ENCODE measurements around the gene MTARC2. TPM values are rescaled to one million over a fixed set of nuclear protein-coding genes. Genes with fewer than 3 reads are reported as not detected.

Gene MTARC2
- total and polyA plus RNA-seq, 9 donors = 12.8 to 80.2 (median 23.6) TPM

DNA sequence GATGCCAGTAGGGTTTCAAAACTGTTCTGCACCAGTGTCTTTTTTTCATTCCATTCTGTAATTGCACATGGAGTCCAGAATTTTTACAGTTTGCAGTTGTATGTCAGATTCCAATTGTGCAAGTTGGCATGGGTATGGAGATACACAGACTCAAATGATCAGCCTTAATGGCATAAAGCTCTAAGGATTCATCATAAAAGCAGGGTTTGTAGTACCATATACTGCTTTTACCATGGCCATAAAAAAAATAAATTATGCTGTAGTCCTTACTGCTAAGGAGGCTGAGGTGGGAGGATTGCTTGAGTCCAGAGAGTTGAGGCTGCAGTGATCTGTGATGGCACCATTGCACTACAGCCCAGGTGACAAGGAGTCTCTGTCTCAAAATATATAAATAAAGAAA, 48.9 kb downstream of the MTARC2 start:
- no peak for DNase-seq
- Histone ChIP-seq H3K4me1 (ENCODE audit: insufficient read depth) (no peaks in the 10 kb centered on the region), H3K27me3 (no peaks in the 10 kb centered on the region), H3K9me3 (no peaks in the 10 kb centered on the region), H3K4me3 (no peak overlapping the region), H3K36me3 (no peaks in the 10 kb centered on the region), H3K27ac (no peak overlapping the region)
- no peak for TF ChIP-seq EP300 (IDR thresholded peaks at IDR 0.05)
- intact Hi-C loops (cut with DNase I) = no loop called here

DNA sequence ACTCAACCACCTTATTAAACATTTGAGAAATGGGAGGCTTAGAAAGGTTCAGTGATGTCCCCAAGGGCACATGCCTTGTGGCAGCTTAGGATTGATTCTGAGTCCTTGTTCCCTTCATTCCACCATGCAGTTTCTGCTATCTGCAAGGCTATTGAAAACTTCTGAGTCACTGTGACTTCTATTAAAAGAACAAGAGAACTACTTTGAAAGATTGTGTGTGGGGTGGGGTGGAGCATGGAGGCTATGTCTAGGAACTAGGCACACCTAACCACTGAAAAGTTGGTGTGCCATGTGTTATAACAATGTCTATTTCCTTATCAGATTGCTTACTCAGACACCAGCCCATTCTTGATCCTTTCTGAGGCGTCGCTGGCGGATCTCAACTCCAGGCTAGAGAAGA, 49.4 kb downstream of the MTARC2 start:
- intact Hi-C loops (cut with DNase I) = no loop called here
- WGBS, 3 donors = 91 to 96% (median 94%) methylated on average over 3 of the region's 3 CpGs
- Histone ChIP-seq H3K27ac (no peak overlapping the region), H3K27me3 (no peaks in the 10 kb centered on the region), H3K9me3 (no peaks in the 10 kb centered on the region), H3K36me3 (no peaks in the 10 kb centered on the region), H3K4me1 (ENCODE audit: insufficient read depth) (no peaks in the 10 kb centered on the region), H3K4me3 (no peak overlapping the region)
- TF ChIP-seq EP300 (IDR thresholded peaks at IDR 0.05) (no peak), CTCF (IDR thresholded peaks at IDR 0.05) (no peak), POLR2A (IDR thresholded peaks at IDR 0.05) (no peak)
- DNase-seq = no peak

GRCh38 chr1:220798338-220798737, 50.2 kb downstream of the MTARC2 start:
- H3K4me1 ChIP-seq (ENCODE audit: insufficient read depth) = no peaks in the 10 kb centered on the region
- TF ChIP-seq POLR2A (IDR thresholded peaks at IDR 0.05) = no peak
- TF ChIP-seq CTCF (IDR thresholded peaks at IDR 0.05) = no peak
- no peak for TF ChIP-seq EP300 (IDR thresholded peaks at IDR 0.05)
- DNase-seq = no peak
- intact Hi-C loops (cut with DNase I) = no loop called here
- H3K36me3 ChIP-seq = no peaks in the 10 kb centered on the region
- no peak overlapping the region for H3K27ac ChIP-seq
- 93 to 96% (median 93%) methylated on average over 2 of the region's 2 CpGs for WGBS, 3 donors
- H3K9me3 ChIP-seq = no peaks in the 10 kb centered on the region
- no peaks in the 10 kb centered on the region for H3K27me3 ChIP-seq
- no peak overlapping the region for H3K4me3 ChIP-seq

DNA sequence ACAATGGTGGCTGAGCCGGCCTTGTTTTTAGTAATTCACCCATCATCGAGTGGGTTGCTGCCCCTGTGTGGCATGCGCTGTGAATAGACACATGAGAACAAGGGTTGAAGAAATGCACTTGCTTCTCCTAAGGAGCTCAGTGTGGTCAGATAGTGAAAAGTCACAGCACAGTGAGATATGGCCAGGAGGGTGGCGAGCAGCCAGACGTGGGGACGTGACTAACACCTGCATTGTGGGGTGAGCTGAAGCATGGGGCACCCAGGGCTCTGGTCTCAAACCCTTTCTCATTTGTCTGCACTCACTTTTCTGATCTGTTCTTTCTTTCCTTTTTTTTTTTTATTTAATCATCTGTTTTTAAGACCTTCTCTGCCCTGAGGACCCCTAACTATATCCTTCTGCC, 52.1 kb downstream of the MTARC2 start:
- Histone ChIP-seq H3K9me3 (no peaks in the 10 kb centered on the region), H3K27ac (no peak overlapping the region), H3K36me3 (no peaks in the 10 kb centered on the region), H3K27me3 (no peaks in the 10 kb centered on the region), H3K4me1 (ENCODE audit: insufficient read depth) (no peaks in the 10 kb centered on the region), H3K4me3 (no peak overlapping the region)
- no peak for TF ChIP-seq POLR2A (IDR thresholded peaks at IDR 0.05)
- TF ChIP-seq EP300 (IDR thresholded peaks at IDR 0.05) = no peak
- TF ChIP-seq CTCF (IDR thresholded peaks at IDR 0.05) = no peak
- intact Hi-C loops (cut with DNase I) = loop anchor here in 1 of 4 donors (10.0 kb wide), 1 partner anchor 635 kb away; no protein-coding TSS in a partner anchor
- DNase-seq = no peak
- 89 to 92% (median 90%) methylated on average over 6 of the region's 6 CpGs for WGBS, 3 donors

DNA sequence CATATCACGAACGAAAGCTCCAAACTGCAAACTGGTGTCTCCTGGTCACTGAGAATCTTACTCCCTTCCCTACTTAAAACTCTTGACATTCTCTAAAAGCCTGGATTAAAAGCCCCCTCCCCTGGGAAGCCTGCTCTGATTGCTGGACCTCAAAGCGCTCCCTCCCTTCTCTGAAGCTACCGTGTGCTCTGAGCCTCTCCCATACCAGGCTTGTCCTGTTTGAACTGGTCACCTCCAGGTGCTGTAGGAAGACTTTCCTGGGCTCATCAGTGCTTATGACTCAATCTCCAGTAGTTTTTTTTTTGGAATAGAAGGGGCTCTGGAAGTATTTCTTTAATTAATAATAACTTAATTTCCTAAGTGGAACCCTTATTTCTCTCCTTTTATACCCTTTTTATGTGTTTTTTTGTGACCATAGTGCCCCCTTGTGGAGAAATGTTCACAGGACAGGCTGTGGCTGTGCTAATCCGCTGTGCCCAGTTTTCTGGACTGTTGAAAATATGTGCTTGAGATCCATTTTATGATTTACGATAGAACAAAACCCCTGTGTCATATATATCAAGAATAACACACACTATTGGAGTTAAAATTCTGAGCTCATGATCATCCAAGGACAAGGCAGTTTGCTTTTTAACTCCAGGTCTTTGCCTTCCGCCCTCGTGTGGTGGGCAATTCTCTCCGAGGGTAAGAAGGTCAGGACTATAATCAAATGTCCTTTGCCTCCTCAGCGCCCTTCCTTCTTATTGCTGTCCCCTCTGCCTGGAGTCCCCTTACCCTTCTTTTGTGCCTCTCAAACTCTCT, 55.5 kb downstream of the MTARC2 start:
- Histone ChIP-seq H3K9me3 (no peaks in the 10 kb centered on the region), H3K36me3 (no peaks in the 10 kb centered on the region), H3K4me1 (ENCODE audit: insufficient read depth) (no peaks in the 10 kb centered on the region), H3K27me3 (no peaks in the 10 kb centered on the region), H3K4me3 (no peak overlapping the region), H3K27ac (no peak overlapping the region)
- intact Hi-C loops (cut with DNase I) = loop anchor here in 1 of 4 donors (10.0 kb wide), 1 partner anchor 631 kb away; no protein-coding TSS in a partner anchor
- WGBS, 3 donors = 55 to 66% (median 59%) methylated on average over 10 of the region's 10 CpGs
- no peak for TF ChIP-seq EP300 (IDR thresholded peaks at IDR 0.05)
- peak in 2 of 3 donors; percentile 50 to 69 for TF ChIP-seq CTCF (IDR thresholded peaks at IDR 0.05)
- TF ChIP-seq POLR2A (IDR thresholded peaks at IDR 0.05) = no peak
- DNase-seq = no peak
